Endothelial cell (in vitro differentiated cells): Measurements from ENCODE around the gene ARMC9. TPM values are rescaled to one million over a fixed set of nuclear protein-coding genes. Genes with fewer than 3 reads are reported as not detected.

Source experiments
- DNase-seq: peaks from one replicate; pipeline ENCODE4 v3.0.0; 2021; ENCODE audit warnings: low spot score
- H3K27ac Mint-ChIP-seq: one replicate; pipeline ENCODE4 v1.8.0; 2021; ENCODE audit warnings: mixed read lengths, inconsistent platforms; ENCODE audit not compliant: unreplicated experiment
- H3K27me3 Mint-ChIP-seq: one replicate; pipeline ENCODE4 v1.8.0; 2021; ENCODE audit warnings: mild to moderate bottlenecking, moderate library complexity, mixed read lengths, inconsistent platforms; ENCODE audit not compliant: unreplicated experiment
- H3K36me3 Mint-ChIP-seq: one replicate; pipeline ENCODE4 v1.8.0; 2021; ENCODE audit warnings: mild to moderate bottlenecking, low read depth, mixed read lengths, inconsistent platforms; ENCODE audit not compliant: unreplicated experiment
- H3K4me1 Mint-ChIP-seq: one replicate; pipeline ENCODE4 v1.8.0; 2021; ENCODE audit warnings: mild to moderate bottlenecking, mixed read lengths, inconsistent platforms; ENCODE audit not compliant: unreplicated experiment
- H3K4me3 Mint-ChIP-seq: one replicate; pipeline ENCODE4 v1.8.0; 2021; ENCODE audit warnings: mild to moderate bottlenecking, mixed read lengths, inconsistent platforms; ENCODE audit not compliant: unreplicated experiment
- H3K9me3 Mint-ChIP-seq: one replicate; pipeline ENCODE4 v1.8.0; 2021; ENCODE audit warnings: mixed read lengths, inconsistent platforms; ENCODE audit not compliant: unreplicated experiment
- total RNA-seq: library from RNA; stranded (reverse); fragmentation: NEBNext Ultra II Directional; extraction: Animal tissue kit (Norgen Biotek cat#: 25700); gene quantifications from one replicate; pipeline ENCODE4 v1.2.1, GENCODE V29; 2021; ENCODE audit not compliant: unreplicated experiment
- TF ChIP-seq, protein P1 (sequence below): fragments of 200-600 bp; sonication (generic); IDR thresholded peaks from one replicate; pipeline ENCODE4 v1.5.0; 2021; ENCODE audit warnings: antibody characterized with exemption; ENCODE audit not compliant: unreplicated experiment

ARMC9 gene
- total RNA-seq, 1 donor from 2014 or later: 18.3 TPM

DNA sequence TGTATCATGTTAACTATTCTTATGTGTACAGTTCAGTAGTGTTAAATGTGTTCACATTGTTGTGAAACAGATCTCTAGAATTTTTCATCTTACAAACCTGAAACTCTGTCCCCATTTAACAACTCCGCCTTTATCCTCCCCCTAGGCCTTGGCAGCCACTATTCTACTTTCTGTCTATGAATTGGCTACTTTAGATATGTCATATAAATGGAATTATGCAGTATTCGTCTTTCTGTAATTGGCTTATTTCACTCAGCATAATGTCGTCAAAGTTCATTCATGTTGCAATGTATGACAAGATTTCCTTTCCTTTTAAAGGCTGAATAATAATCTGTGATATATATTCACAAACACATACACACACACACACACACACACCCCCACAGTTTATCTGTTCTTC, 12.4 kb downstream of the ARMC9 start:
- peaks cover 4% of the 10 kb centered on the region for H3K27me3 Mint-ChIP-seq
- H3K36me3 Mint-ChIP-seq: peaks cover 15% of the 10 kb centered on the region
- TF ChIP-seq, protein P1, sequence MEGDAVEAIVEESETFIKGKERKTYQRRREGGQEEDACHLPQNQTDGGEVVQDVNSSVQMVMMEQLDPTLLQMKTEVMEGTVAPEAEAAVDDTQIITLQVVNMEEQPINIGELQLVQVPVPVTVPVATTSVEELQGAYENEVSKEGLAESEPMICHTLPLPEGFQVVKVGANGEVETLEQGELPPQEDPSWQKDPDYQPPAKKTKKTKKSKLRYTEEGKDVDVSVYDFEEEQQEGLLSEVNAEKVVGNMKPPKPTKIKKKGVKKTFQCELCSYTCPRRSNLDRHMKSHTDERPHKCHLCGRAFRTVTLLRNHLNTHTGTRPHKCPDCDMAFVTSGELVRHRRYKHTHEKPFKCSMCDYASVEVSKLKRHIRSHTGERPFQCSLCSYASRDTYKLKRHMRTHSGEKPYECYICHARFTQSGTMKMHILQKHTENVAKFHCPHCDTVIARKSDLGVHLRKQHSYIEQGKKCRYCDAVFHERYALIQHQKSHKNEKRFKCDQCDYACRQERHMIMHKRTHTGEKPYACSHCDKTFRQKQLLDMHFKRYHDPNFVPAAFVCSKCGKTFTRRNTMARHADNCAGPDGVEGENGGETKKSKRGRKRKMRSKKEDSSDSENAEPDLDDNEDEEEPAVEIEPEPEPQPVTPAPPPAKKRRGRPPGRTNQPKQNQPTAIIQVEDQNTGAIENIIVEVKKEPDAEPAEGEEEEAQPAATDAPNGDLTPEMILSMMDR: no peak
- no peak overlapping the region for H3K4me3 Mint-ChIP-seq
- no peaks in the 10 kb centered on the region for H3K9me3 Mint-ChIP-seq
- peaks cover 2% of the 10 kb centered on the region for H3K4me1 Mint-ChIP-seq
- DNase-seq: no peak
- H3K27ac Mint-ChIP-seq: no peak overlapping the region

DNA sequence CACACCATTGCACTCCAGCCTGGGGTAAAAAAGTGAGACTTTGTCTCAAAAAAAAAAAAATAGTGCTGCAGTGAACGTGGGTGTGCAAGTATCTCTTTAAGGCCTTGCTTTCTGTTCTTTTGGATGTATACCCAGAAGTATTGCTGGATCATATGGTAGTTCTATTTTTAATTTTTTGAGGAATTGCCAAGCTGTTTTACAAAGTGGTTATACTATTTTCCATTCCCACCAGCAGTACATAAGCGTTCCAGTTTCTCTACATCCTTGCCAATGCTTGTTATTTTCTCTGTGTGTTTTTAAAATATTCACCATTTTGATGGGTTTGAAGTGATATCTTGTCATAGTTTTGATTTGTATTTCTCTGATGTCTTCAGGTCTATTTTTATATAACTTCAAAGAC, 13.1 kb downstream of the ARMC9 start:
- TF ChIP-seq, protein P1: no peak
- DNase-seq: no peak
- Mint-ChIP-seq H3K9me3 (no peaks in the 10 kb centered on the region), H3K27me3 (peaks cover 4% of the 10 kb centered on the region), H3K4me3 (no peak overlapping the region), H3K36me3 (peaks cover 19% of the 10 kb centered on the region), H3K27ac (no peak overlapping the region), H3K4me1 (peaks cover 2% of the 10 kb centered on the region)

DNA sequence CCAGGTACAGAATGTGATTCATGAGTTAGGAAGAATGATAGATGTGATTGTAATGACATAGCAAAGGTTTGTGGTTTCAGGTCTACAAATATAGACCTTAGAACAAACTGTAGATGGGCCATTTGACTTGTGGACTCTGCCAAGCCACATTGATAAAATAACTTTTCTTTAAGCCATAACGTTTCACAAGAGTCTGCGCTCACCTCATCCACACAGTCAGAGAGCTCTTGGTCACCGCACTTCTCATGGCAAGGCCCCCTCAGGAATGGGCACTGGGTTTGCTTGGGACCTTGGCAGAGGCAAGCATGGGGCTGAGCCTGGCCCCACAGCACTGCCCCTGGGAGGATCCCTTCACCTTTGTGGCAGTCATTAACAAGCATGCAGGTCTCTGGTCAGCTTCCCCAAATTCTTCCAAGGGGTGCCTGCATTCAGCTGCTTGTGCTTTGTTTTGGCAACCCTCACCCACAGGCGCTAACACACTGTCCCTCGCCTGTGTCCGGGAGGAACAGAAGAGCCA, 14.0 kb downstream of the ARMC9 start:
- DNase-seq: no peak
- Mint-ChIP-seq H3K4me3 (no peak overlapping the region), H3K36me3 (peaks cover 25% of the 10 kb centered on the region), H3K9me3 (no peaks in the 10 kb centered on the region), H3K27ac (no peak overlapping the region), H3K27me3 (peaks cover 4% of the 10 kb centered on the region), H3K4me1 (peaks cover 2% of the 10 kb centered on the region)
- TF ChIP-seq, protein P1: no peak

DNA sequence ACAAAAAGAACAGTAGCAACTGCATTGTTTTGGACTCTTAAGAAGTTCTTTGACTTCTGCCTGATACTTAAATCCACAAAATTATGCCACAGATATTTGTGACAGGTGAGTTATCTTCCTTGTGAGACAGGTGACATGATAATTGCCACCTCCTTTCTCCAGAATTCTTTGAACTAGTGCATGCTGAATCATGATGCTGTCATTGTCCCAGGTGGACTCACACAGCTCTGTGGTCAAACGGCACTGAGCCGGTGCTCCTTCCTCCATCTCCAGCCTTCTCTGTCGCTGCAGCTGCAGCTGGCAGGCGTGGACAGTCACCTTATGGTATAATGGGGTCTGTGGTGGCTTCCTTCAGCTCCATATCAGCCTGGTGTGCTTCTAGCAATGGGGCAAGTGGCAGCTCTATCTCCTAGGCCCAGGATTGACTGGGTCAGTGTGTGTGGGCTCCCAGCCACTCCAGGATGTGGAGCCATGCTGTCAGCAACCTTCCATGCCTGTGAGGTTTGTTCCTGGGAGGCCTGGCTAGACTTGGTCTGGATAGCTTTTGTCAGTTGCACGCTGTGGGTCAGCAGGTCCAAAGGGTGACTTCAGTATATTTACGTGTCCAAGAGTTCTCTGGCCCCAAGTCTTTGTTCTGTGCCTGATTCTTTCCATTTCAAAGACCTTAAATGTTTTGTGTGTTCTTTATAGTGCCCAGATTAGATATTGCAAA, 15.7 kb downstream of the ARMC9 start:
- TF ChIP-seq, protein P1: no peak
- peaks cover 4% of the 10 kb centered on the region for H3K27me3 Mint-ChIP-seq

DNA sequence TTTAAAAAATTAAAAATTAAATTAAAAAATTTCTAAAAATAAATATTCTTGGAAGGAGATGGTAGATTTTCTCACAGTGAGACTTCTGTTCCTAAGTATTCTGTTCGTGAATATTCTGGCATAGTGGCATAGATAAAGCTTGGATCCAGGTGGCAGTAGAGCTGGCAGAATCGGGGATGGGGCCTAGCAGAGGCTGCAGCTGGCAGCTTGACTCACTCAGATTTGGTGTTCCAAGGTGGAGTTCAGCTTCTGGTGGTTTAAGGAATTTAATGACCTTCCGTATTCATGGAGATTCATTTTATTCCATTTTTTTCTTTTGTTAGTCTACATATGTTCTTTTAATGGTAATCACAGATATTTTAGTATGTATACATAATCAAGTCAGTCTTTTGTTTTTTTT, 19.9 kb downstream of the ARMC9 start:
- Mint-ChIP-seq H3K27ac (no peak overlapping the region), H3K9me3 (no peaks in the 10 kb centered on the region), H3K36me3 (peaks cover 34% of the 10 kb centered on the region), H3K4me1 (no peaks in the 10 kb centered on the region), H3K27me3 (peaks cover 4% of the 10 kb centered on the region), H3K4me3 (no peak overlapping the region)
- no peak for DNase-seq
- TF ChIP-seq, protein P1: no peak

More for the DNA sequence above, 15.7 kb downstream of the ARMC9 start:
- Mint-ChIP-seq H3K4me3 (no peak overlapping the region), H3K9me3 (no peaks in the 10 kb centered on the region), H3K27ac (no peak overlapping the region), H3K4me1 (no peaks in the 10 kb centered on the region), H3K36me3 (peaks cover 26% of the 10 kb centered on the region)
- DNase-seq: no peak
